AG04450 (cell line): Measurements from ENCODE around the gene VAV3. TPM values are rescaled to one million over a fixed set of nuclear protein-coding genes. Genes with fewer than 3 reads are reported as not detected.

ENCODE experiments used
- CTCF ChIA-PET: fragments of 300-600, 350-600 bp; formaldehyde crosslinking; extraction: SDS; loops from one replicate; lab custom pipeline; 2022; ENCODE audit warnings: antibody characterized with exemption, inconsistent platforms; lab: Charles Lee
- POLR2A ChIA-PET: fragments of 350-600 bp; formaldehyde crosslinking; extraction: SDS; loops from one replicate; lab custom pipeline; 2021; ENCODE audit warnings: antibody characterized with exemption, inconsistent platforms; lab: Yijun Ruan, JAX
- DNase-seq: peaks from one replicate; pipeline ENCODE4 v3.0.0-alpha.2; 2011; ENCODE audit warnings: low read depth, low spot score
- H3K27ac ChIP-seq: one replicate; pipeline ENCODE4 v1.5.1; 2012; ENCODE audit warnings: low read depth, low read length, control low read depth
- H3K27me3 ChIP-seq: one replicate; pipeline ENCODE4 v1.6.0; 2012; ENCODE audit warnings: low read length; ENCODE audit not compliant: control insufficient read depth, insufficient read depth
- H3K4me3 ChIP-seq: 2 replicates; pipeline ENCODE4 v1.5.1; 2011; ENCODE audit warnings: mild to moderate bottlenecking, low read depth, low read length, control low read depth
- H3K9me3 ChIP-seq: 2 replicates; pipeline ENCODE4 v1.5.1; 2012; ENCODE audit warnings: low read length; ENCODE audit not compliant: control insufficient read depth, insufficient read depth
- CTCF ChIP-seq: IDR thresholded peaks from 2 replicates; pipeline ENCODE4 v1.5.1; 2011; ENCODE audit warnings: low read depth, low read length, control low read depth, inconsistent platforms
- polyA plus RNA-seq: library from polyadenylated mRNA; depleted of rRNA; stranded (reverse); fragments of >200 nt; gene quantifications from 2 replicates; pipeline ENCODE4 v1.2.3, GENCODE V29; 2011

The VAV3 gene
- polyA plus RNA-seq, 1 experiment: 0.02 TPM

GRCh38 chr1:107782217-107782845, 182.6 kb downstream of the VAV3 start:
- peak; percentile 71 for TF ChIP-seq CTCF
- POLR2A ChIA-PET: interaction anchor here (0.7 to 0.8 kb wide), 2 partner anchors 343 to 344 kb away, joined by 3 to 4 read pairs; no protein-coding TSS in a partner anchor
- Histone ChIP-seq H3K27ac (no peak overlapping the region), H3K27me3 (no peaks in the 10 kb centered on the region), H3K9me3 (no peaks in the 10 kb centered on the region), H3K4me3 (no peak overlapping the region)
- peak; percentile 18 for DNase-seq
- CTCF ChIA-PET: interaction anchor here (0.5 to 13.5 kb wide), 36 partner anchors 10 to 1334 kb away, joined by 3 to 422 read pairs (median 4); partner anchors contain the start of gene PRPF38B

DNA sequence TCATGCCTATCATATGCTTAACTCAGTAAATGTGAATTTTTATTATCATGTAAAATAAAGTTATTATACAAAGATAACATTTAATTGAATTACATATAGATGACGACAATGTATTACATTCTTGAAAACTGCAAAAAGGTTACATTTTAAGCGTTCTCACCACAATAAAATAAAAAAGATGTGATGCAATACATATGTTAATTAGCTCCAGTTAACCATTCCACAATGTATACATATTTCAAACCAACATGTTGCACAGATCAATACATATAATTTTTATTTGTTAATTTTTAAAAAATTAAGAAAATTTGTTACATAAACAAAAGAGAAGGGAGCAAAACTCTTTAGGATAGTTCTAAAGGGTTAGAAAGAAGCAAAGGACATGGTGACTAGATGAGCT, 183.7 kb downstream of the VAV3 start:
- POLR2A ChIA-PET: no interaction called here
- no peak for DNase-seq
- Histone ChIP-seq H3K27me3 (no peaks in the 10 kb centered on the region), H3K27ac (no peak overlapping the region), H3K9me3 (no peaks in the 10 kb centered on the region), H3K4me3 (no peak overlapping the region)
- no peak for TF ChIP-seq CTCF
- CTCF ChIA-PET: interaction anchor here (0.9 to 13.5 kb wide), 10 partner anchors 12 to 377 kb away, joined by 3 to 422 read pairs (median 6); no protein-coding TSS in a partner anchor

- CTCF ChIA-PET: interaction anchor here (13.5 kb wide), 1 partner anchor 349 kb away, joined by 422 read pairs; no protein-coding TSS in a partner anchor
- Histone ChIP-seq H3K27me3 (no peaks in the 10 kb centered on the region), H3K9me3 (no peaks in the 10 kb centered on the region), H3K27ac (no peak overlapping the region), H3K4me3 (no peak overlapping the region)
- no peak for TF ChIP-seq CTCF
- POLR2A ChIA-PET: no interaction called here
- DNase-seq: no peak
Observed at GRCh38 chr1:107777664-107778047, 187.3 kb downstream of the VAV3 start.

- POLR2A ChIA-PET: no interaction called here
Observed at GRCh38 chr1:107776900-107777663, 187.9 kb downstream of the VAV3 start.

More at GRCh38 chr1:107776900-107777663, 187.9 kb downstream of the VAV3 start:
- CTCF ChIA-PET: interaction anchor here (13.5 kb wide), 1 partner anchor 349 kb away, joined by 422 read pairs; no protein-coding TSS in a partner anchor
- H3K27ac ChIP-seq: no peak overlapping the region
- H3K4me3 ChIP-seq: no peak overlapping the region
- H3K9me3 ChIP-seq: no peaks in the 10 kb centered on the region
- no peak for TF ChIP-seq CTCF
- no peaks in the 10 kb centered on the region for H3K27me3 ChIP-seq
- no peak for DNase-seq
